Keratinocyte (primary cell): ENCODE measurements around the gene AFF2. TPM values are rescaled to one million over a fixed set of nuclear protein-coding genes. Genes with fewer than 3 reads are reported as not detected.

ENCODE experiments used
- DNase-seq: peaks from one replicate; pipeline ENCODE4 v3.0.0-alpha.2; 2011; ENCODE audit warnings: low read depth, missing footprints, low spot score
- FAIRE-seq: peaks from 2 replicates; lab custom pipeline; 2011; peaks lifted over from hg19 to GRCh38; lab: Jason Lieb, UNC
- H2AFZ ChIP-seq: 2 replicates; pipeline ENCODE4 v1.6.0; 2012; ENCODE audit warnings: low read length, control low read depth, inconsistent platforms; ENCODE audit not compliant: control insufficient read depth
- H3K27ac ChIP-seq: 2 replicates; pipeline ENCODE4 v1.5.1; 2011; ENCODE audit warnings: low read length; ENCODE audit not compliant: control insufficient read depth, insufficient read depth
- H3K27me3 ChIP-seq: 3 replicates; pipeline ENCODE4 v1.6.0; 2011; ENCODE audit warnings: low read length; ENCODE audit not compliant: control insufficient read depth, insufficient read depth; ENCODE audit errors: extremely low read depth
- H3K36me3 ChIP-seq, 2 experiments: 2 replicates in 1 of 2; 3 replicates in 1 of 2; pipeline ENCODE4 v1.5.1; 2011; ENCODE audit warnings: low read length in 2 of 2, mild to moderate bottlenecking in 1 of 2; ENCODE audit not compliant: control insufficient read depth in 2 of 2, insufficient read depth in 2 of 2; ENCODE audit errors: extremely low read depth in 1 of 2
- H3K4me1 ChIP-seq: 3 replicates; pipeline ENCODE4 v1.5.1; 2011; ENCODE audit warnings: low read length; ENCODE audit not compliant: control insufficient read depth, insufficient read depth; ENCODE audit errors: extremely low read depth
- H3K4me2 ChIP-seq: 3 replicates; pipeline ENCODE4 v1.6.0; 2011; ENCODE audit warnings: low read depth, low read length; ENCODE audit not compliant: control insufficient read depth, insufficient read depth; ENCODE audit errors: extremely low read depth
- H3K4me3 ChIP-seq, 3 experiments: fragments of 200-600 bp in 1 of 3; sonication (generic) in 1 of 3; 2 replicates in 2 of 3; 3 replicates in 1 of 3; pipeline ENCODE4 v1.5.1; 2011 to 2016; ENCODE audit warnings: low read length in 3 of 3, mild to moderate bottlenecking in 3 of 3, control low read depth in 2 of 3, inconsistent platforms in 1 of 3, low read depth in 1 of 3, mixed read lengths in 1 of 3, mixed run types in 1 of 3, moderate library complexity in 1 of 3; ENCODE audit not compliant: control insufficient read depth in 2 of 3, insufficient read depth in 2 of 3; ENCODE audit errors: extremely low read depth in 1 of 3
- H3K79me2 ChIP-seq: 2 replicates; pipeline ENCODE4 v1.6.0; 2012; ENCODE audit warnings: low read length; ENCODE audit not compliant: control insufficient read depth, insufficient read depth
- H3K9ac ChIP-seq: 3 replicates; pipeline ENCODE4 v1.6.0; 2011; ENCODE audit warnings: low read length; ENCODE audit not compliant: control insufficient read depth, insufficient read depth; ENCODE audit errors: extremely low read depth
- H3K9me1 ChIP-seq: 3 replicates; pipeline ENCODE4 v1.6.0; 2011; ENCODE audit warnings: low read length; ENCODE audit not compliant: control insufficient read depth, insufficient read depth; ENCODE audit errors: extremely low read depth
- H3K9me3 ChIP-seq: 2 replicates; pipeline ENCODE4 v1.5.1; 2012; ENCODE audit warnings: low read depth, low read length; ENCODE audit not compliant: control insufficient read depth
- H4K20me1 ChIP-seq: 3 replicates; pipeline ENCODE4 v1.6.0; 2011; ENCODE audit warnings: low read length; ENCODE audit not compliant: control insufficient read depth, insufficient read depth; ENCODE audit errors: extremely low read depth
- CTCF ChIP-seq, 3 experiments: IDR thresholded peaks in 1 of 3; conservative IDR thresholded peaks in 1 of 3; optimal IDR thresholded peaks in 1 of 3; 2 replicates in 2 of 3; 3 replicates in 1 of 3; pipeline versions ENCODE3 to v1.5.1; 2011; ENCODE audit warnings: low read length in 3 of 3, mild to moderate bottlenecking in 3 of 3, moderate library complexity in 2 of 3, control low read depth in 1 of 3, inconsistent platforms in 1 of 3; ENCODE audit not compliant: insufficient read depth in 2 of 3; ENCODE audit errors: extremely low read depth in 1 of 3
- EZH2 ChIP-seq: IDR thresholded peaks from one replicate; pipeline ENCODE4 v1.6.1; 2012; ENCODE audit warnings: inconsistent platforms, mild to moderate bottlenecking, low read length, moderate library complexity
- dilution Hi-C: fragments of 300-500 bp; cut with MboI; formaldehyde crosslinking; loops from one replicate; pipeline ENCODE4 v1.7.0; 2020; ENCODE audit warnings: low sequenced_read_pairs; ENCODE audit not compliant: extremely low pct_ligation_motif_present
- polyA plus RNA-seq, 5 experiments: library from polyadenylated mRNA; depleted of rRNA in 3 of 5; stranded (reverse) in 3 of 5; stranded (forward) in 1 of 5; unstranded in 1 of 5; fragments of >200 nt; gene quantifications; 1 replicate in 1 of 5; 2 replicates in 3 of 5; 3 replicates in 1 of 5; pipeline versions ENCODE4 v1.2.1 to v1.2.3, GENCODE V29; 2011 to 2012; ENCODE audit warnings: missing spikeins in 2 of 5, low read depth in 1 of 5, low replicate concordance in 1 of 5

Gene AFF2
- polyA plus RNA-seq, 1 donor (not counting 4 experiments of a cell fraction or from before 2014, with no cell fraction given), result 0.01 TPM

GRCh38 chrX:148961985-148962384 lies 461.6 kb downstream of the AFF2 start:
- no peak for DNase-seq
- Histone ChIP-seq H3K4me3 (no peak overlapping the region), H3K27ac (no peak overlapping the region), H3K4me2 (no peak overlapping the region), H3K79me2 (no peaks in the 10 kb centered on the region), H2AFZ (no peak overlapping the region), H3K36me3 (no peaks in the 10 kb centered on the region), H3K9ac (no peak overlapping the region), H3K4me1 (no peaks in the 10 kb centered on the region), H3K9me1 (no peaks in the 10 kb centered on the region), H3K9me3 (no peaks in the 10 kb centered on the region), H3K27me3 (no peaks in the 10 kb centered on the region), H4K20me1 (no peaks in the 10 kb centered on the region)
- no peak for FAIRE-seq
- dilution Hi-C loops, result no loop called here
- TF ChIP-seq CTCF (optimal IDR thresholded peaks at IDR 0.05 in 1 of 3, IDR thresholded peaks at IDR 0.05 in 1 of 3, conservative IDR thresholded peaks at IDR 0.05 in 1 of 3; ENCODE audit: extremely low read depth in 1 of 3, insufficient read depth in 2 of 3, low read length in 3 of 3) (no peak), EZH2 (no peak)

GRCh38 chrX:148976571-148977400 lies 476.4 kb downstream of the AFF2 start:
- no peaks in the 10 kb centered on the region for H3K79me2 ChIP-seq
- no peak overlapping the region for H3K9ac ChIP-seq
- no peaks in the 10 kb centered on the region for H3K4me1 ChIP-seq
- H3K4me3 ChIP-seq, result no peak overlapping the region
- H4K20me1 ChIP-seq, result no peaks in the 10 kb centered on the region
- H3K9me3 ChIP-seq, result no peaks in the 10 kb centered on the region
- H3K36me3 ChIP-seq, result no peaks in the 10 kb centered on the region
- DNase-seq (no peak), FAIRE-seq (no peak)
- H3K27ac ChIP-seq, result no peak overlapping the region
- no peaks in the 10 kb centered on the region for H3K9me1 ChIP-seq
- H3K4me2 ChIP-seq, result no peak overlapping the region
- no peaks in the 10 kb centered on the region for H3K27me3 ChIP-seq
- no peak overlapping the region for H2AFZ ChIP-seq
- dilution Hi-C loops, result no loop called here
- TF ChIP-seq EZH2, result no peak
- TF ChIP-seq CTCF (optimal IDR thresholded peaks at IDR 0.05 in 1 of 3, IDR thresholded peaks at IDR 0.05 in 1 of 3, conservative IDR thresholded peaks at IDR 0.05 in 1 of 3; ENCODE audit: extremely low read depth in 1 of 3, insufficient read depth in 2 of 3, low read length in 3 of 3), result no peak
